NCI-H1930 (cell line): ENCODE data around the gene FXYD6.
A peak's percentile ranks its signal among the peaks of the same experiment; 100 is the strongest.
"Not testable (repeated sequence)": the region's sequence is repeated elsewhere in the genome, so short reads cannot be mapped to it uniquely, and the experiment has no call there.

ENCODE experiments used
- DNase-seq, 2 experiments: peaks; one replicate each; lab custom pipeline; 2025; lab: John Stamatoyannopoulos, UW

FXYD6 gene, protein sequence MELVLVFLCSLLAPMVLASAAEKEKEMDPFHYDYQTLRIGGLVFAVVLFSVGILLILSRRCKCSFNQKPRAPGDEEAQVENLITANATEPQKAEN

DNA sequence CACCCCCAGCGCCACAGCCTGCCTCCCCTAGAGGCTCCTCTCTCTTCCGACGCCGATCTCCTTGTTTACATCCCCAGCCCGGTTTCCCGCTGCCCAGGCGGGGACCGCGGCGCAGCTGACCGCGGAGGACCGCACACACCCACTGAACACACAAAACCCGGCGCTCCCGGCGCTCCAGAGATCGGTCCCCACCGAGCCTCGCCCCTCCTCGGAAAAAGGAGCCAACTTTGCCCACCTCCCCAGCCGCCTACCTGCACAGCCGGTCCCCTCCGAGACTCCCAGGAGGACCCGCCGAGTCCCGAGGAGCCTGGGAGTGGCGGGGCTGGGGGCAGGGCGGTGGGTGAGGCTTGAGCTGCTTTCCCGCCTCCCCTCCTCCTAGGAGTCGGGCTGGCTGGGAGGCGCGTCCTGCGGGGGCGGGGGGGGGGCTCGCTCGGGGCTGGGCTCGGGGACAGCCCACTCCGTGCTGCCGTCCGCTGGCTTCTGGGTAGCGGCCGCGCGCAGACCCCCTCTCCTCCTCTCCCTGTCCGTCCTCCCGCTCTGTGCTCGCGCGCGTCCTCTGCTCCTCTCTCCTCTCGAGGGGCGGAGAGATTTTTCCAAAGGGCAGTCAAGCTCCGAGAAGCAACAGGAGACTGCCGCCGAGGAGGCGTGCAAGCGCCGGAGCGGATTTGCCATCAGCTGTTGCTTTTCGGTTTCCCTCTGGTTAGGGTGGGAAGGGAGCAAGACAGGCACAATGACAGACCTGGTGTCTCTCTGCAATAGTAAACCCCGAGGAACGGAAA lies at the start of gene FXYD6:
Gene FXYD6, minus strand, starts transcription at position 318 of the 779 bp plus-strand sequence. CDS start 33,882 bp downstream, outside the sequence.
- DNase-seq, result peak; percentile 17 to 52

DNA sequence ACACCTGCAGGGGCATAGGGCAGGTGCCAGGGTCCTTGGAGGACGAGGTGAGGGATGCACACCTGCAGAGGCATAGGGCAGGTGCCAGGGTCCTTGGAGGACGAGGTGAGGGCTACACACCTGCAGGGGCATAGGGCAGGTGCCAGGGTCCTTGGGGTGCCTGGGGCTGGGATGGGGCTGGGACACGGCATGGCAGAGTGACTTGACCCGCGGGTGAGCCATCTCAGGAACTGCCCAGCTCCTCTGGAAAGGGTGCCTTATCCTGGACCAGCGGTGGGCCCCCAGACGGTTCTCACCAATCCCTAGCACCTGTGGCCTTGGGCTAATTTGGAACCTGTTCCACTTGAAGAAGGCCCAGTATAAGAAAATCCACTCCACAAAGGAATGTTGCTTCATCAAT lies 49.7 kb upstream of the FXYD6 start:
- not testable (repeated sequence) for DNase-seq

DNA sequence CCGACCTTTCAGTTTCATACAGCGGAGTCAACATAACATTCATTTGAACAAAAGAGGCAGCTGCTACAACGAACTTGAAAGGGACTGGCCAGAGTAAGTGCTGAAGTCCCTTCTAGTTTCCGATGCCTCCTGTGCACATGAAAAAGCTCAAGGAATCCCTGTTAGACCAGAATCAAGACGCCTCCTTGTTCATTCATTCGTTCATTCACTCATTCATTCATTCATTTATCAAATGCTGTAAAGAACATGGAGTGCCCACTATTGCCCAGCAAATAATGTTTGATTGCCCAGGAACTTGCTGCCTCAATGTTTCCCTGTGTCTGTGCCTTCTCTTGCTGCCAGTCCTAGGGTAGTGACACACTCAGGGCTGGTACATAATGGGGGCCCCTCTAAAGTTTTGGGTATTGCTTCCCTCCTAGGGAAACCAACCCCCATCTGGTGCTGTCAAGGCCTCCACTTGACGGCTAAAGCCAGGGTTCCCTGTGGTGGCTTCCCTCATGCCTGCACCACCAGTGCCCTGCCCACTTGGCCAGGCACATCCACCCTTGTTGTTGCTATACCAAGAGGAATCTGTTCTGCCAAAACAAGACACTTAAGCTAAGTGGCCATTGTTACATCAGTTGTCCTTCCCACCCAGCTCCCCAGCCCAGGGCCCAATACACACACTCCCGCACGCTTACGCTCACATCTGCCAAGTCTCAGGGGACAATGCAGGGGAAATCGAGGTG lies 48.9 kb upstream of the FXYD6 start:
- no peak for DNase-seq

DNA sequence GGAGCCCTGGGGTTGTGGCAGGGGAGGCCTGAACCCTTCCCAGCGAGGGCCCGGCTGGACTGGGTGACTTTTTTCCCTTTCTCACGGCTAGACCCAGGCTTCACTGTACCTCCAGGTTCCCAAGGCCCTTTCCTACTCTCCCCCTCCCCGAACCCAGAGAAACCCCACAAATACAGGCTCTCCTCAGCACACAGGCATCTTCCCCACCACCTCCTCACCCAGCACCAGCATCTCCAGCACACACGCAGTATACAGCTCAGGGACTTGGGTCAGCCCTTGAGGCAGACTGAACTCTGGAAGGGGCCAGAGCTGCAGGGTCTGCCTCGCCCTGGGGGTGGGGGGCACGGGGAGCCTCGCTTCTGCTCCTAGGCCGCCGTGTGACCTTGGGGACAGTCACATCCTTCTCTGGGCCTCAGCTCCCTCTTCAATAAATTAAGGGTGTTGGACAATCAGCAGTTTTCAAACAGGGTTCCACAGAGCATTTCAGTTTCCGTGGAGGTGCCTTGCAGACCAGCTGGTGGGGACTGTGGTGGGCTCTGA lies 48.2 kb upstream of the FXYD6 start:
- DNase-seq, result no peak

DNA sequence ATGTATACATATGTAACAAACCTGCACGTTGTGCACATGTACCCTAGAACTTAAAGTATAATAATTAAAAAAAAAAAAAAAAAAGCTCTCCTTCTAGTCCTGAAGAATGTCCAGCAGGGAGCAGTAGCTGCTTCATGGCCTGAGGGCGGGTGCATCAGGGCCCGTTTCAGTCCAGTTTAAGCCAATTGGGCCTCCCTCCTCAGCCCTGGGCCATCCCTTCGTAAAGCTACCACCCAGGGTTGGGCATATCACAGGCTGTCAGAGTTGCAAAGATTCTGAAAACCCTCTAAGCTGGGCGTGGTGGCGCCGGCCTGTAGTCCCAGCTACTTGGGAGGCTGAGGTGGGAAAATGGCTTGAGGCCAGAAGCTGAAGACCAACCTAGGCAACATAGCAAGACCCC lies 47.3 kb upstream of the FXYD6 start:
- DNase-seq, result no peak

DNA sequence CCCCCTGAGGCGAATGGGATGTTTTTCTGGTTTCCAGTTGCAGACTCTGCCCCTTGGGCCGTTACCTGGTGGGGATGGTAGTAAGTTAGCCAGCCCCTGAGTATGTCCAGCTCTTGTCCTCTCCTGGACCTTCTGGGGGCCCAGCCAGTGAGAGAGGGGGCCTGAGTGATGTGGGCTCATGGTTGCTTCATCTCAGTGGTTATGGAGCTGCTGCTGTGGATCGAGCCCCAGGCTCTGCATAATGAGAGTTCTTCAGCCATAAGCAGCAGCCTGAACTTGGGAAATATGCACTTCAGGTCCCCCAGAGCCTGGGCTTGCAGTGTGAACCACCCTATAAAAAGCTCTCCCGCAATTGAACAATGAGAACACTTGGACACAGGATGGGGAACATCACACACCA lies 46.8 kb upstream of the FXYD6 start:
- DNase-seq, result no peak

DNA sequence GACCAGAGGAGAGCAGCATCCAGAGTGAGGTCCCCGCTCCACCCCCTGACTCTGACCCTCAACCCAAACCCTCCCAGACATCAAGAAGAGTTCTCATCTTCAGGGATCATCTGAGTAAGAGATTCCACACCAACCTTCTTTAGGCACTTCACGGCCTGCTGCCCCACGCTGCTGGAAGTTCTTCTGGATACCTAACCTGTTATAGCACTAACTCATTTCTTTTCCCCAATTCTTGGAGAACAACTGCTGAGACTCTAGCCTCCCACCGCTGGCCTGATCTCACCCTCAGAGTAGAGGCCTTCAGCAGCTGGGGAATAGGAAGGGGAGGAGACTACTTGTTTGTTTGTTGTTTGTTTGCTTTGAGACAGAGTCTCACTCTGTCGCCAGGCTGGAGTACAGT lies 45.4 kb upstream of the FXYD6 start:
- no peak for DNase-seq

DNA sequence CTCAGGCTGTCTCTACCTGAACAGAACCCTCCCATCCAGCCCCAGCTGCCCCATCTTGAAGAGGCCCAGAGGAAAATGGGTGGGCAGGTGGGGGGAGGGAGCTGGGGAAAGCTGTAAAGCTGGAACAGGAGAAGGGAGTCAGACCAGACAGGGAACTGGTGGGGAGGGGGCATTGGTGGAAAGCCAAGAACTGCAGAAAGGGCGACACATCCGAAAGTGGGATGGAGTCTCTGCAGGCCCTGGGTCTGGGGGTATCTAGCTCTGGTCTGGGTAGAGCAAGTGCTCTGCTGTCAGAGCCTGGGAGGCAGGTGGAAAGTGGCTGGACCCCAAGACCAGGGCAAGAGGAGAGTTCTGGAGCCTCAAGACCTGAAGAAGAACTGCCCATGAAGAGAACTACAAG lies 45.0 kb upstream of the FXYD6 start:
- no peak for DNase-seq

DNA sequence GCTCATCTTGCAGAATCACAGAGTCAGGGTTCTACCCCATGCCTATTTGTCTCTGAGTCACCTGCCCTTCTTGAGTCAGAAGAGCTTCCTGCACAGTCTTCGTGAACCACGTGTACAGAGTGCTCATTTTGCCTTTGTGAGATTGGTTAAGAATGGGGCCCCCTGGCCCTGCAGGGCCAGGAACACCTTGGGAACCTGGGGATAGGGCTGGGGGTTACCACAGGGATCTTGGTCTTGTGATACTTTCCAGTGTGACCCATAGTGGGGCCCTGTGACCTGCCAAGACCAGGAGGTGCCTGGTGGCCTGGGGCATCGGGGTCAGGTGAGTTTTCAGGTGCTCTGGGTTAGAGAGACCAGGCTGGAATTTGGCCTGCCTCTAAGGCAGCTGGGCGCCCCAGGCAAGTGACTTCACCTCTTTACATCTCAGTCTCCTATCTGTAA lies 43.3 kb upstream of the FXYD6 start:
- no peak for DNase-seq

DNA sequence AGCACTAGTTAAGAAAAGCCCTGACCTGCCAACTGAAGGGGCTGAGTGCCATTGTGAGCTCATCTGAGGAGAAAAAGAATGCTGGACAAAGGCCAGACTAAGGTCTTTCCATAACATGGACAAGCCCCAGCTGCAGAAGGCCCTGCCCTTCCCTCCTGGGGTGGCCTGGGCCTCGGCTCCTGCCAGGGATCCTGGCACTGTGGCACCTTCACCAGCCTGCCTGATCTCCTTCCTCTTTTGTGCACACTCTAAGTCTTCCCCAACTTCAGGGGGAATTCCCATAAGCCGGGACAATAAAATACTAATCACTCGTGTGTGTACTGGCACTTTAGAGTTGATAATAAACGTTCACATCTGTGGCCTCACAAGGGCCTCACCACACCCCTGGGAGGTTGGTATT lies 42.9 kb upstream of the FXYD6 start:
- DNase-seq, result no peak

DNA sequence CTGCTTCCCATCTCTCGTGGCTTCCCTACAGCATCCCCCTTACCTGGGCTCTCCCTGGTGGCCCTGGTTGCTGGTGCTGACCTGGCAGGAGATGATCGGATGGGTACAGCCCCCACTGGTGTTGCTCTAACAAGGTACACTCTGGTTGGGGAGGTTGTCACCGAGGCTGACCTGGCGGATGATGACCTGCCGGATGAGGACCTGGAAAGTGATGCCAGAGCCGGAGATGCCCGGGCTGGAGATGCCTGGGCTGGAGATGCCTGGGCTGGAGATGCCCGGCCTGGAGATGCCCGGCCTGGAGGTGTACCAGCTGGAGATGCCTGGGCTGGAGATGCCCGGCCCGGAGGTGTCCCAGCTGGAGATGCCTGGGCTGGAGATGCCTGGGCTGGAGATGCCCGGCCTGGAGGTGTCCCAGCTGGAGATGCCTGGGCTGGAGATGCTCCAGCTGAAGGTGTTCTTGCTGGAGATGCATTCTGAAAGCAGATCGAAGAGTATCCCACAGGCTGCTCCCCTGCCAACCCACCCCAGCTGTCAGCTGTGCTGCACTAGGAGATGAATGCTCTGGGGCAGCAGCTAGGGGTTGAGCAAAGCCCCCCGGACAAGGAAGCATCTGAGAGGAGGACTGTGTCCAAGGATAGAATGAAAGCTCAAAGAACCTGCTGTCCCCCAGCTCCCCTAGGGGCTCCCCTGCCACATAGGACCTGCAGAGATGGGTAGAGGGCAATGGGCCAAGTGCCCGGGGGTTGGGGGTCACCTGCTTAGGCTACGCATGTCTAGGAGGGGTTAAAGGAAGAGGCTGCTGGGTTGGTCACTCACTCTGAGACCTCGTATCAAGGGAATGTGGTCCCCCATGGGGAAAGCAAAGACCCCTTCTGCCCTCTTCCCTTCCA lies 42.2 kb upstream of the FXYD6 start:
- DNase-seq, result no peak

DNA sequence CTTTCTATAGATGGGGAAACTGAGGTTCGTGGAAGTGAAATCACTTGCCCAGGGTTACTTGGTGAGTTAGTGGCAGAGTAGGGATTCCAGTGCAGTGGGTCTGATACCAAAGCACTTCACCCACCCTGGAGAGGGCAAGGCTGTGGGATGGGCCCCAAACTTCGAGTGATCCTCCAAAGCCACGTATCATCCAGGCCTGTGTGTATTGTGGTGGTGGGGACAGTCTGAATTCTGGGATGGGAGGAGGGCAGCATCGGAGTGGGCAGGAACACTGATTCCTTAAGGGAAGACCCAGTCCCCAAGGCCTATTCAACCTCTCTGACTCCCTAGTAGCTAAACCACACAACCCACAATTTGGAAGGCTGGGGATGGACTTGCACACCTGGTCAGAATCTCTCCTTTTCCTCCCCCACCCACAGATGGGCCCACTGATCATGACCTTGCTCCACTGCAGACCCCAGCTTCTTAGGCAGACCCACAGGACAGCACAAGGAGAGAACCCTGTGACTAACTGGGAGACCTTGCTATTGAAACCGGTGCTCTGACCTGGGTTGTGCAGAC lies 41.2 kb upstream of the FXYD6 start:
- DNase-seq, result no peak

DNA sequence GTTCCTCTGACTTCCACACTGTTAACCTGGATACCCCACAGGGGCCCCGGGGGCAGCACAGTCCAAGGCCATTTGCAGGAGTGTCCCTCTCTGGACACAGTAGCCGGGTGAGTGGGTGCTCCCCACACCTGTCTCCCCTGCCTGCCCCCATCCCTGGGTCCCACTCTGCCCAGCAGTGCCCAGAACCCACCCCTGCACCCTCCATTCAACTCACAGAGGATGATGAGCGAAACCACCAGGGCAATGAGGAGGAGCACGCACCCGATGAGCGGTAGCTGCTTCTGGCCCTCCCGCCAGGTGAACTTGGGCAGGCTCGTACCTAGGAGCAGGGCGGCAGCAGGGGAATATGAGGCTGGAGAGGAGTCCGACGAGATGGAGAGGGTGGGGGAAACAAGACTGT lies 40.5 kb upstream of the FXYD6 start:
- no peak for DNase-seq

DNA sequence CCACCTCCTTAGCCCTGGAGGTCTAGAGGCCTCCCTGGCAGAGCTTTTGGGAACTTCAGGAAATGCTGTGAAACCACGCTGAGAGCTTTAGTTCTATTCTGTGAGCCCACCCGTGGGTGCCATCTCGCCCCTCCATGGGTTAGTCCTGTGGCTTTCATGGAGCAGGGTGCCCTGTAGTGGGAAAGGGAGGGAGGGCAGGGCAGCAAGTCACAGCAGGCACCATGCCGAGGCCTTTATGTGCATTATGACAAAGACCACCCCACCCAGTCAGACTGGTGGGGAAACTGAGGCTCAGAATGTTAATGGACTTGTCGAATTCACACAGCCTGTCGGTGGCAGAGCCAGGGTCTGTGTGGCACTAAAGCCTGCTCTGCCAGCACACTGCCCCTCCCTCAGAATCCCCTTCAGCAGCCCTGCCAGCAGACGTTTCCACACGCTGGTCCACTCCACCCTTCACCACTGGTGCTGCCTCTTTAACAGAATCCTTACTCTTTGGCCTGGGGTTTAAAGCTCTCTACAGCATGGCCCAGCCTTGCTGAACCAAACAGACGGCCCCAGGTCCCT lies 39.3 kb upstream of the FXYD6 start:
- no peak for DNase-seq

DNA sequence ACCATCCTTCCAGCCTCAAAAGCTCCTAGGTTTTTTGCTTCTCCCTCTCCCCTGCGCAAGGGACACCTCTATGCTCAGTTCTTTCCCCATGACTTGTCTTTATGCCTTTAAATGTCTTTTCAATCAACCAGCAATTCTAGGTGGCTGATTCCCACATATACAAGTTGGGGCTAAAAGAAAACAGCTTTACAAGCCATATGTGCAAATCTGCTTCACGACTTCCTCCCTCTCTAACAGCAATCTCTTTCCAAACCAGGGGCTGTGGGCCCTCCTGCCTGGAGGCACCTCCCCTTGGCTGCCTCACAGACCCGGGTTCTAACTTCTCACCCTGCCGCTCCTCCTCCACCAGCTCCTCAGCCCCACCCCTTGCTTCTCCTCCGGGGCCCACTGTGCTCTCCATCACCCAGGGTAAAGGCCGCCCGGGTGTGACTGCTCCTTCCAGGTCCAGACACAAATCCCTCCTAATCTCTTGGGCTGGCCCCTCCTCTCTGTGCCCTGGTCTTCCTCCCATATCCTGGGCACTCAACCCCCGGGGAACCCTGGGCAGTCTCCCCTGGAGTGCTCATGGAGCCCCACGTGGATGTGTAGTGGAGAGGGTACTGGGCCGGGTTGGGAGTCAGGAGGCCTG lies 38.6 kb upstream of the FXYD6 start:
- no peak for DNase-seq

DNA sequence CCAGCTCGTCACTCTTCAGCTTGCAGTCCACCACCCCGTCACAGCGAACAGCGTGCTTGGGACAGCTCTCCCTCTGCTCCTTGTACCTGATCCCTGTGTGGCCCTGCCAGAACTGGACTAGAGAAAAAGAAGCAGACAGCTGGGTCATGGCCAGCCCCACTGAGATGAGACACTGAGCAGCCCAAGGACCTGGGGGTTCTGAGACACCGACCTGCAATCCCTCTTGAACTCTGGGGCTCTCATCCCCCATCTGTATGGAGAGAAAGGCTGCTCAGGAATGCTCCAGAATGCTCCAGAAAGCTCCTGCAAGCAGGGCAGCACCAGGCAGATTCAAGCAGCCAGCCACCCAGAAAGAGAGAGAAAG lies 37.9 kb upstream of the FXYD6 start:
- DNase-seq, result no peak

DNA sequence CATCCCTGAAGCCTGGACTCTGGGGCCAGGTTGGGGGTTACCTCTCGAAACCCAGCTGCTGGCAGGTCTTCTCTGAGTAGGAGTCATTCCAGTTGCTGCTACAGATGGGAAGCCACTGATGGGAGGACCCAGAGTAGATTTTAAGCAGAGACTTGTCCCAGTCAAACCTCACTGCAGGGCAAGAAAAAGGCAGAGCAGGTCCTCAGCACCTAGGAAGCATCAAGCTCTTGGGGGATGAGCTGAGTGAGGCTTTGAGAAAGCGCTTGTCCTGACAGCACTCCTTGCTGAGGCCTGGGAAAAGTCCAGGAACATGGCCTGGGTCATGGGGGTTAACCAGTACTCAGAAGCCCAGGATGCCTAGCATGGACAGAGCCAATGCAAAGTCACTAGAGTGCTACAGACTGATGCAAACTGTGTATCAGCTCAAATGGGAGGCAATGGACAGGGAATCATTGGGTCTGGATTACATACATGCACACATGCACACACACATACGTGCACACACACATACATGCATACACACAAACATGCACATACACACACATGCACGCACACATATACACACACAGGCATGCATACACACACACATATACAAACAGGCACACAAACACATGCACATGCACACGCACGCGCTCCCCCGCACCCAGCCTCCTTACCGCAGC lies 37.4 kb upstream of the FXYD6 start:
- DNase-seq, result no peak

DNA sequence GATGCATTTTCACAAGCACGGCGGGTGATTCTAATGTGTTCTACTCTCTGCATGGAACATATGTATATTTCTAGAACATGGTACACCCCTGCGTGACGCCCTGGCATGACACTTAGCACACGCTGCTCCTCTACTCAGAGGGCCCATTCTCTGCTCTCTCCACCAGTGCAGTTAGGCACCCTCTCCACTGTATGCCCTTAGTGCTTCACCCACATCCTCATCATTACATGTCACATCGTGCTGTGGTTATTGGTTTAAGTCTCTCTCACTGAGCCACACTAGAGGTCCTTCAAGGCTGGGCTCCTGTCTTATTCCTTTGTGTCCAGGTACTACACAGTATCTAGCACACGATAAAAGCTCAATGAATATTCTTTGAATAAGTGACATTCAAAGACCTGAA lies 36.0 kb upstream of the FXYD6 start:
- no peak for DNase-seq

DNA sequence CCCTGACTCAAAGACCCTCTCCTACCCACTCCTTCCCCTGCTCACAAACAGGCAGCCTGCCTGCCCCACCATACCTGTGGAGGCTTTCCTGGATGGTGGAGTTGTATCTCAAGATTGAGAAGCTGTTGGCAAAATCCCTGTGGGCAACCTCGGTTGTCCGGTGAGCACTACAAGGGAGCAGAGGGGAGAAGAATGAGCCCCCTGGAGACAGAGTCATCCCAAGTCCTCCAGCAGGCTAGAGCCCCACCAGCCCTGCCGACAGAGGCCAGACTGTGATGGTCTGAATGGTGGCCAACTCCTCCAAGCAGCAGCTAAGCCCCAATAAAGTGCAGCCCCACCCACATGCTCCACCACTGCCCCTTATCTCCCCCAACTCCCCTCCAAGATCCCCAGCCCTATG lies 35.2 kb upstream of the FXYD6 start:
- no peak for DNase-seq

DNA sequence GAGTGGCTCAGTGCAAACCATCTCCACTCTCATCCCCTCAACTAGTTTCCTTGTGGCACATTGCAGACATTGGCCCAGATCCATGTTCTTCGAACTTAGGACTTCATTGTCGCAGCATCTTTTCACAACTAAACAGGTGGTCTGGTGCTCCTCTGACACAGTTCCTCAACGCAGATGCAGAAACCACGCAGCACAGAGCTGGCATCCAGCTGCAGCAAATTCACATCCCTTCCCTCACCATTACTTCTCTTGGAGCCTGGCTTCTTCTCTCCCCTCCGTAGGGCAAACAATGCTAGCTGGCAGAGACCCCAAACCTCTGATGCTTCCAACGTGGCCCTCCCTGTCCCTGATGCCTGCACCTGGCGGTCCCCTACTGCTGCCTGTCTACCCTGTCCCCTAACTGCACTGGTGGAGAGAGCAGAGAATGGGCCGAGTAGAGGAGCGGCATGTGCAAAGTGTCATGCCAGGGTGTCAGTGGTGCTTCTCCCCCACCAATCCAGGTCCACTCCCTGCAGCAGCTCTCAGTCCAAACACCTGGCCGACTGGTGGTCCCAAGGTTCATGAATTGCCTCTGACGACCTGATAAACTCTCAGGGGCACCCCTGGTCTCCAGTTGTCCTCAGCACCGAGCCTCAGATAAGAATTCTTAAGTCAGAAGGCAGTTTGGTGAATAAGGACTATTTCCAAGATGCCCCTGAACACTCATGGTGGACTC lies 34.6 kb upstream of the FXYD6 start:
- DNase-seq, result no peak
